T47D (cell line): Measurements from ENCODE around the gene ITSN1.

ENCODE experiments used
- DNase-seq, 2 experiments: peaks; one replicate each; pipeline versions ENCODE4 v3.0.0 to v3.0.0-alpha.2; 2011 to 2012; ENCODE audit warnings: low read depth in 1 of 2, low spot score in 1 of 2
- JUND ChIP-seq: IDR thresholded peaks from 2 replicates; pipeline ENCODE4 v1.6.1; 2012; ENCODE audit warnings: low read depth
- in situ Hi-C: cut with HindIII; loops from 2 replicates; pipeline ENCODE4 v1.10.0; 2016; ENCODE audit warnings: low sequenced_read_pairs, low pct_unique_long_range_greater_than_20kb

ITSN1 gene

GRCh38 chr21:33729641-33730040, 87.3 kb downstream of the ITSN1 start:
- in situ Hi-C loops: no loop called here
- no peak for TF ChIP-seq JUND

GRCh38 chr21:33731447-33731846, 89.1 kb downstream of the ITSN1 start:
- no peak for TF ChIP-seq JUND
- in situ Hi-C loops: no loop called here
- DNase-seq: no peak

More at GRCh38 chr21:33729641-33730040, 87.3 kb downstream of the ITSN1 start:
- no peak for DNase-seq

GRCh38 chr21:33732038-33732437, 89.7 kb downstream of the ITSN1 start:
- DNase-seq: no peak
- TF ChIP-seq JUND: no peak
- in situ Hi-C loops: no loop called here

- in situ Hi-C loops: no loop called here
- no peak for DNase-seq
- no peak for TF ChIP-seq JUND
Observed at GRCh38 chr21:33733601-33734000, 91.3 kb downstream of the ITSN1 start.

GRCh38 chr21:33734291-33734690, 92.0 kb downstream of the ITSN1 start:
- in situ Hi-C loops: no loop called here
- no peak for TF ChIP-seq JUND
- no peak for DNase-seq

GRCh38 chr21:33734818-33735217, 92.5 kb downstream of the ITSN1 start:
- no peak for DNase-seq
- in situ Hi-C loops: no loop called here
- TF ChIP-seq JUND: no peak

GRCh38 chr21:33736569-33736968, 94.3 kb downstream of the ITSN1 start:
- in situ Hi-C loops: no loop called here
- TF ChIP-seq JUND: no peak
- no peak for DNase-seq

- DNase-seq: no peak
- in situ Hi-C loops: no loop called here
- TF ChIP-seq JUND: no peak
Observed at GRCh38 chr21:33739701-33740100, 97.4 kb downstream of the ITSN1 start.

GRCh38 chr21:33747420-33747819, 105.1 kb downstream of the ITSN1 start:
- in situ Hi-C loops: no loop called here
- DNase-seq: no peak
- TF ChIP-seq JUND: no peak

GRCh38 chr21:33748903-33749302, 106.6 kb downstream of the ITSN1 start:
- DNase-seq: no peak
- no peak for TF ChIP-seq JUND
- in situ Hi-C loops: no loop called here

- in situ Hi-C loops: no loop called here
- no peak for TF ChIP-seq JUND
- DNase-seq: no peak
Observed at GRCh38 chr21:33750017-33750416, 107.7 kb downstream of the ITSN1 start.

GRCh38 chr21:33751120-33751519, 108.8 kb downstream of the ITSN1 start:
- in situ Hi-C loops: no loop called here
- no peak for DNase-seq
- TF ChIP-seq JUND: no peak

- in situ Hi-C loops: no loop called here
- TF ChIP-seq JUND: no peak
- no peak for DNase-seq
Observed at GRCh38 chr21:33751533-33751932, 109.2 kb downstream of the ITSN1 start.

GRCh38 chr21:33752260-33752659, 110.0 kb downstream of the ITSN1 start:
- in situ Hi-C loops: no loop called here
- no peak for TF ChIP-seq JUND
- DNase-seq: no peak
